ENCODE measurements around the gene LATS1.
A peak's percentile ranks its signal among the peaks of the same experiment; 100 is the strongest.

The LATS1 gene

DNA sequence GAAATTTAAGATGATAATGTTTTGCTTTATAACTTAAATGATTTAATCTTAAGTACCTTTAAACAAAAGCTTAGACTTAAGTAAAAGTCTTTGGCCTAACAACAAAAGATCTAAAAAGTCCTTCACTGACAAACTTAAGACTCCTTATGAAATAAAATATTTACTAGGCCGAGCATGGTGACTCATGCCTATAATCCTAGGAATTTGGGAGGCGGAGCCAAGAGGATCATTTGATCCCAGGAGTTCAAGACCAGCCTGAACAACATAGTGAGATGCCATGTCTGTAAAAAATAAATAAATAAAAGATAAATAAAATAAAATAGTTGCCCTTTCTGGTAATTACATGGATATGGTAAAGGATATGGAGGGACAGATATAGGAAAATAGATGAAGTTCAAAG, 81.8 kb downstream of the LATS1 start:
- H3K4me3 ChIP-seq (replicated peaks in 1 of 2; ENCODE audit: low read depth in 2 of 2, low read length in 2 of 2), result no peak overlapping the region
- DNase-seq (ENCODE audit: low read depth in 2 of 2), result peak; percentile 31 to 52
- TF ChIP-seq, protein P1, sequence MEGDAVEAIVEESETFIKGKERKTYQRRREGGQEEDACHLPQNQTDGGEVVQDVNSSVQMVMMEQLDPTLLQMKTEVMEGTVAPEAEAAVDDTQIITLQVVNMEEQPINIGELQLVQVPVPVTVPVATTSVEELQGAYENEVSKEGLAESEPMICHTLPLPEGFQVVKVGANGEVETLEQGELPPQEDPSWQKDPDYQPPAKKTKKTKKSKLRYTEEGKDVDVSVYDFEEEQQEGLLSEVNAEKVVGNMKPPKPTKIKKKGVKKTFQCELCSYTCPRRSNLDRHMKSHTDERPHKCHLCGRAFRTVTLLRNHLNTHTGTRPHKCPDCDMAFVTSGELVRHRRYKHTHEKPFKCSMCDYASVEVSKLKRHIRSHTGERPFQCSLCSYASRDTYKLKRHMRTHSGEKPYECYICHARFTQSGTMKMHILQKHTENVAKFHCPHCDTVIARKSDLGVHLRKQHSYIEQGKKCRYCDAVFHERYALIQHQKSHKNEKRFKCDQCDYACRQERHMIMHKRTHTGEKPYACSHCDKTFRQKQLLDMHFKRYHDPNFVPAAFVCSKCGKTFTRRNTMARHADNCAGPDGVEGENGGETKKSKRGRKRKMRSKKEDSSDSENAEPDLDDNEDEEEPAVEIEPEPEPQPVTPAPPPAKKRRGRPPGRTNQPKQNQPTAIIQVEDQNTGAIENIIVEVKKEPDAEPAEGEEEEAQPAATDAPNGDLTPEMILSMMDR (IDR thresholded peaks at IDR 0.05; ENCODE audit: low read depth, low read length), result no peak

GRCh38 chr6:149634315-149634714, 83.6 kb downstream of the LATS1 start:
- no peak for DNase-seq (ENCODE audit: low read depth in 2 of 2)
- TF ChIP-seq, protein P1 (IDR thresholded peaks at IDR 0.05; ENCODE audit: low read depth, low read length), result no peak
- no peak overlapping the region for H3K4me3 ChIP-seq (replicated peaks in 1 of 2; ENCODE audit: low read depth in 2 of 2, low read length in 2 of 2)

DNA sequence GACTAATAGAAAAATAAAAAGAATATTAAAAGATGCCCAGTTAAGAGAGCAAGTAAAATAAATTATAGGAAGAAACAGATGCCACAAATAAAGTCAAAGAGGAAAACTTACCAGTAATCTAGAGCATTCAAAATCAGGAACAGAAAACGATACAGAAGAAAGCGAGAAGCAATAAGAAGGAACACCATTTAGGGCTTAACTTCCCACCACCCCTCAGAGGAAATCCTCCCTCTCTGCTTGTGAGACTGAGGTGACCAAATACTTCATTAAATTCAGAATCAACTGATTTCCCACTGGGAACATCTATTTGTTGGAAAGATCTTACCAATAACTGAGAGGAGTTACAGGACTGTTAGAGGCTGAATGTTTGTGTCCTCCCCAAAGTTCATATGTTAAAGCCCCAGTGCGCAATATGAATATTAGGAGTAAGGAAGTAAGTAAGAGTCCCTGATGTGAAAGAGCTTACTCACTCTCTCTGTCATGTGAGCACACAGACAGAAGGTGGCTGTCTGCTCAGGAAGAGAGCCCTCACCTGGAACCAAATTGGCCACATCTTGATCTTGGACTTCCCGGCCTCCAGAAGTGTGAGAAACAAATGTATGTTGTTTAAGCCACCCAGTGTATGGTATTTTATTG, 88.9 kb downstream of the LATS1 start:
- no peak overlapping the region for H3K4me3 ChIP-seq (replicated peaks in 1 of 2; ENCODE audit: low read depth in 2 of 2, low read length in 2 of 2)
- TF ChIP-seq, protein P1 (IDR thresholded peaks at IDR 0.05; ENCODE audit: low read depth, low read length), result no peak
- DNase-seq (ENCODE audit: low read depth in 2 of 2), result no peak

DNA sequence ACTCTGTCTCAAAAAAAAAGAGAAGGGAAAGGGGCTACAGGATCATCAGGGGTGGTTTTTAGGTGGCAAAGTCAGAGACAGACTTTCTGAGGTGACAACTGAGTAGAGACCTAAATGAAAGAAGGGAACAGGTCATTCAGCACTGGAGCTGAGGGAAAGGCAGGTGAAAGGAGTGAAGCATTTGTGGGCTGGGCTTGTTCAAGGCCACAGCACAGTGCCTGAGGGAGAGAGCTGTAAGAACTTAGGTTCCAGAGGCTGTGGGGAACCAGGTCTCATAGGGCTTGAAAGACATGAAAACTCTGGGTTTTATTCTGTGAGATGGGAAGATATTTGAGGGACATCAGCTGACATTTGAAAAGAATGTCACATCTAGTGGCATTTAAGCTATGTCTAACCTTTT, 90.2 kb downstream of the LATS1 start:
- TF ChIP-seq, protein P1 (IDR thresholded peaks at IDR 0.05; ENCODE audit: low read depth, low read length), result no peak
- H3K4me3 ChIP-seq (replicated peaks in 1 of 2; ENCODE audit: low read depth in 2 of 2, low read length in 2 of 2), result no peak overlapping the region
- no peak for DNase-seq (ENCODE audit: low read depth in 2 of 2)

GRCh38 chr6:149615805-149616204, 102.1 kb downstream of the LATS1 start:
- TF ChIP-seq, protein P1 (IDR thresholded peaks at IDR 0.05; ENCODE audit: low read depth, low read length), result no peak
- no peak for DNase-seq (ENCODE audit: low read depth in 2 of 2)
- no peak overlapping the region for H3K4me3 ChIP-seq (replicated peaks in 1 of 2; ENCODE audit: low read depth in 2 of 2, low read length in 2 of 2)

DNA sequence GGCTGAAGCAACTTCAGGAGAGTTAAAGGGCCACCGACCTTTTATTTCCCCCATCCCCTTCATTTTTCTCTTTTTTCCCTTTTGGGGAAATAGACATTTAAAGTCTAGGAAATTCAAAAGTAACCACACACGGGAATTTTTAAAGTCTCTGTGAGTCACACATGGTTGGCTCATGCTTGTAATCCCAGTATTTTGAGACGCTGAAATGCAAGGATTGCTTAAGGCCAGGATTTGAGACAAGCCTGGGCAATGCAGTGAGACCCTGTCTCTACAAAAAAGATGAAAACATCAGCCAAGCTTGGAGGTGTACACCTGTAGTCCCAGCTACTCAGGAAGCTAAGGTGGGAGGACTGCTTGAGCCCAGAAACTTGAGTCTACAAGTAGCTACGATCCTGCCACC, 103.6 kb downstream of the LATS1 start:
- peak in 1 of 2 donors; percentile 45 for DNase-seq (ENCODE audit: low read depth in 2 of 2)
- H3K4me3 ChIP-seq (replicated peaks in 1 of 2; ENCODE audit: low read depth in 2 of 2, low read length in 2 of 2), result no peak overlapping the region
- TF ChIP-seq, protein P1 (IDR thresholded peaks at IDR 0.05; ENCODE audit: low read depth, low read length), result no peak

All from cardiac fibroblast (primary cell).